G401 (cell line): Measurements from ENCODE around the gene INKA2. TPM values are rescaled to one million over a fixed set of nuclear protein-coding genes. Genes with fewer than 3 reads are reported as not detected.
A peak's percentile ranks its signal among the peaks of the same experiment; 100 is the strongest.

Experiments used
- DNase-seq: peaks from one replicate; pipeline ENCODE4 v3.0.0-alpha.2; 2015; ENCODE audit warnings: low spot score
- in situ Hi-C: cut with HindIII; loops from 2 replicates; pipeline ENCODE4 v1.10.0; 2016; ENCODE audit warnings: low sequenced_read_pairs, mixed read lengths
- total RNA-seq: library from RNA; depleted of rRNA; stranded (reverse); fragments of >200 nt; shearing (Covaris generic); gene quantifications from 2 replicates; pipeline ENCODE4 v1.2.3, GENCODE V29; 2014; rRNA removed

The INKA2 gene
- total RNA-seq, 1 experiment from 2014 or later = 6.1 TPM

DNA sequence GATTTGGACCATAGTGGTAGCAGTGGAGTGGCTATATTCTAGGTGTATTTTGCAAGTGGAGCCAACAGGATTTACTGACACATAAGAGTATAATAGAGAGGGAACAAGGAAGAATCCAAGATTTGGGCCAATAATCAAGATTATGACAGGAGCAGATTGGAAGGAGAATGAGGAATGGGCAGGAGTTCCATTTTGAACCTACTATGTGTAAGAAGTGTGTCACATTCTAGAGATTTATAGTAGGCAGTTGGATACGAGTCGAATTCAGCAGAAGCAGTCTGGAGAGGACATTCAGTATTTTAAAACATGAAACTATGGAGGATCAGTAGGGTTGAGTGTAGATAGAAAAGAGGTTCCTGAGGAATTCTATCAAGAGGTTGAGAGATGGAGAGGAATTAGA lies 21.7 kb downstream of the INKA2 start:
- no peak for DNase-seq
- in situ Hi-C loops = no loop called here

DNA sequence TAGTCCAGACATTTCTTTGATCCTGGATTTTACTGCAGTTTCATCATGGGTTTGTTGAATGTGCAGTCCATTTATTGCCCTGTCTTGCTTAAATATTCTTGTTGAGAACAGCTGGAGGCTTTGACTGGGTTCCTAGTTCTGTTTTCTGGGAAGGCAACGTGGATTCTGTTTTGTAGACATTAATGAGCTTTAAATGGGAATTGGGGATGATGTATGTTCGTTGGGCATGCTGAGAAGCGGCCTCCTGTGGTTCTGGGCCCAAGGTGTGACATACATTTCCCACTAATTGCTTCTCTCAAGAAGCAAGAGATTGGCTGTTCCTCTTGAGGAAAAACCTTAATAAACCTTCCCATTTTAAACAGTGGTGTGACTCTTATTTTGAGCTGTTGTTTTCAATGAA lies 22.9 kb downstream of the INKA2 start:
- DNase-seq = no peak
- in situ Hi-C loops = no loop called here

DNA sequence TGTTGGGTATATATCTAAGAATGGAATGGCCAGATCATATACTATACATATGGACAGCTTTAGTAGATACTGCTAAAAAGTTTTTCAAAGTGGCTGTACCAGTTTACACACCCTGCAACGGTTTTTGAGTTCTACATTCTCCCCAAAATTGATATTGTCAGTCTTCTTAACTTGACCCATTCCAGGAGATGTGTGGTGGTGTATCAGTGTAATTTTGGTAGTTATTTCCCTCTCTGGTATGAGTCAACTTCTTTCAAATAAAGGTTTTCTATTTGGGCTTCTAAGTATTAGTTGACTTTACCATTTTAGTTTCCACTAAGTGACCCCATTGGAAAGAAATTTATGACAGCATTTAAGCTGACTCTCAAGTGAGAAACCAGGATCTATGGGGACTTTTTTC lies 29.2 kb downstream of the INKA2 start:
- no peak for DNase-seq
- in situ Hi-C loops = no loop called here

DNA sequence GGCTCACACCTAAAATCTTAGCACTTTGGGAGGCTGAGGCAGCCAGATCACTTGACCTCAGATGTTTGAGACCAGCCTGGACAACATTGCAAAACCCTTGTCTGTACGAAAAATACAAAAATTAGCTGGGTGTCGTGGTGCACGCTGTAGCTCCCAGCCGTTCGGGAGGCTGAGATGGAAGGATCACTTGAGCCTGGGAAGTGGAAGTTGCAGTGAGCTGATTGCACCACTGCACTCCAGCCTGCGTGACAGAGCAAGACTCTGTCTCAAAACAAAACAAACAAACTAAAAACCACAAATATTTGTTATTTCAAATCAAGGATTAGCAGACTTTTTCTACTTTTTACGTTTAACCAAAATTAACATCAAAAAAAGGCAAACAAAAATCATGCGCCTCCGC lies 31.3 kb downstream of the INKA2 start:
- in situ Hi-C loops = no loop called here
- no peak for DNase-seq

DNA sequence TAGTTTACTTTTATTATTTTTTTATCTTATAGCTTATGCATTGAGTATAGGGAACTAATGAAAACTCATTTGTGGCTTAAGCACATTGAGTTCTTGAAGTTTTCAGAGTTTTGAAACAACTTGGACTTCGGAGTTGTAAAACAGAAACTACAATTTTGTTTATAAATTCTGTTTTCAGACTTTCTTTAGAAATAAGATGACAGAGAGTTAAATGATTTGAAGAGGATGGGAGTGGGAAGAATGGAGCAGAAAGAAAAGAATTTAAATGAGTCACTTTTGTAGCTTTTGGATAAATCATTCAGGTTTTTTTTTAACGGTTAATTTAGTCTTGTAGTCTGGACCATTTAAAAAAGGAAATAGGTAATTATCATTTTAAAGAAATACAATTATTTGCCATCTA lies 32.3 kb downstream of the INKA2 start:
- DNase-seq = no peak
- in situ Hi-C loops = no loop called here

DNA sequence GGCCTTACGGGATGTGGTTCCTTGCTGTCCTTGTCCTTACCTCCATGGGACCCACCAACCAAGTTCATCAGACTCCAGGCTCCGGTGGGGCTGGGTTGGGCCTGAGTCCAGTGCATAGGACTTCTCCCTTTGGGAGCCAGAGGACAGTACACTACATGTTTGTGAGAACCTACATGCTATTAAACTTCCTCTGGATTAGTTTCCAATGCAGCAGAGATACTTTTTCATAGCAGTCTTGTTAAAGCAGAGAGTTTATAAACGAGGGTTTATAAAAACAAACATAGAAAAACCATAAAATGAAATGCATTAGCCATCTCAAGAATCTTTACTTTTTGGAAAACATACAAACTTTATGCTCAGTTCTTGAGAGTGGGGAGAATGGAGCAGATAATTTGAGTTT lies 33.4 kb downstream of the INKA2 start:
- in situ Hi-C loops = no loop called here
- no peak for DNase-seq

DNA sequence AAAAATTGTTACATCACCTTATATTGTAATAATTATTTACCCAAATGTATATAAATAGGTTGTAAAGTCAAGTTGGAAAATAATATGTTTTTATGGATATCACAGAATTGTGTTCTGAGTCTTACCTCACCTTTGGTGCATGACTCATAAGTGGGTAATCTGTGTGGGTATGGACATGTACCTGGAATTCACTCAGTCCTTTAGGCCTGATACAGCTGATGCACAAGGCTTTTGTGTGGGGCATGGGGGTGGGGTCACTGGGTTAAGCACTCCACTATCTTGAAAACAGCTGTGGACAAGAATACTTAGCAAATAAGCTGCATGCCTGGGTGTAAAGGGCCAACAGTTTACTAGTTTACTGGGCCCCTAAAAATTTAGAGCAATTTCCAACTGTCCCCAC lies 34.4 kb downstream of the INKA2 start:
- in situ Hi-C loops = no loop called here
- no peak for DNase-seq

DNA sequence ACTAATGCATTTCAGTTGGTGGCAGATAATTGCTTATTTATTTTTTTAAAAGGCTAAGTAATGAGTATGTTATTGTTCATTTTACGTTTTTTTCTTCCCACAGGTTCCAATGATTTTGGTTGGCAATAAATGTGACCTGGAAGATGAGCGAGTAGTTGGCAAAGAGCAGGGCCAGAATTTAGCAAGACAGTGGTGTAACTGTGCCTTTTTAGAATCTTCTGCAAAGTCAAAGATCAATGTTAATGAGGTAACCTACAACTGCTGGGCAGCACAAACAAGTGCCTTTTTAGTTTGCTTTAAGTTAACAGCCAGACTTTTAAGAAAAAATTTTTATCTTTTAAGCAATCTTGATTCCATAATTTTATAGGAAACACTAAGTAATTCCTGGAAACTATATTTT lies 35.0 kb downstream of the INKA2 start:
- no peak for DNase-seq
- in situ Hi-C loops = no loop called here

DNA sequence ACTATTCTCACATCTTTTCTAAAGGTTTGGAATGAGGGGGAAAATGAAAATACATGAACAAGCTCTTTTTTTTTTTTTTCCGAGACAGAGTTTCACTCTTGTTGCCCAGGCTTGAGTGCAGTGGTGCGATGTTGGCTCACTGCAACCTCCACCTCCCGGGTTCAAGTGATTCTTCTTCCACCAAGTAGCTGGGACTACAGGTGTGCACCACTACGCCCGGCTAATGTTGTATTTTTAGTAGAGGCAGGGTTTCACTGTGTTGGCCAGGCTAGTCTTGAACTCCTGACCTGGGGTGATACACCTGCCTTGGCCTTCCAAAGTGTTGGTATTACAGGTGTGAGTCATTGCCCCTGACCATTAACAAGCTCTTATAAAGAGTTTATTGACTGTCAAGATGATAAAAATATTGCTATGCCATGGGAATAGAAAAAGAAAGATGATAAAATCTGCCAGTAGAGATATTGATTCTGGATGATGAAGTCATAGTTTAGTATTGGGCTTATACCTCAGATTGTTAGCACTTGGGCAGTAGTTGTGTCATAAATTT lies 36.6 kb downstream of the INKA2 start:
- in situ Hi-C loops = no loop called here

DNA sequence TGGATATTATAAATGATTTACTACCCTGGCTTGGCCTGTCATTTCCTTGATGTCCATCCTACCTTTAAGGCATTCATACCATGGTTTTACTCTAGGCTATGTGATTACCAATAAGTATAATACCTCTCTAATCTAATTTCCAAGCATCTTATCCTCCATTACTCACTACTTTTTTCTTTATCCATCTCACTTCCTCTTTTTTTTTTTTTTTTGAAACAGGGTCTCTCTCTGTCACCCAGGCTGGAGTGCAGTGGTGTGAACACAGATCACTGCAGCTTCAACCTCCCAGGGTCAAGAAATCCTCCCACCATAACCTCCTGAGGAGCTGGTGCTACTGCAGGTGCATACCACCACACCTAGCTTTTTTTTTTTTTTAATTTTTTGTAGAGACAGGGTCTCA lies 39.9 kb downstream of the INKA2 start:
- no peak for DNase-seq
- in situ Hi-C loops = no loop called here

More for the DNA sequence above, 36.6 kb downstream of the INKA2 start:
- DNase-seq = no peak

DNA sequence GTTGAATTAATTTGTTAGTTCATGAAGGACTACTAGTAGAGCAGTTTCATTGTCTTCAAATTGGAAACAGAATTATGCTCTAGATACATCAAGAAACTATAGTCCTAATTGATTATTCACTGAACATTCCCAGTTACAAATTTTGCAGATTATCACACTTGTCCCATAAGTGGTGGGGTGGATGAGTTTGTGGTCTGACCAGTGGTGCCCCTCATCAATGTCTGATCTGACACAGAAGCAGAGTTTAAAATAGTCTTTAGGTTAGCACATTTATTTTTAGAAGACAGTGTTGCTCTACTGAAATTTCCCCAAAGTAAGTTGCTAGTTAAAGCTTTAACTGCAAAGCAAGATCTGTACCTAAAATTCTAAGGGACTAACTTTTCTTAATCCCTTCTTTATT lies 42.9 kb downstream of the INKA2 start:
- in situ Hi-C loops = no loop called here
- DNase-seq = no peak

DNA sequence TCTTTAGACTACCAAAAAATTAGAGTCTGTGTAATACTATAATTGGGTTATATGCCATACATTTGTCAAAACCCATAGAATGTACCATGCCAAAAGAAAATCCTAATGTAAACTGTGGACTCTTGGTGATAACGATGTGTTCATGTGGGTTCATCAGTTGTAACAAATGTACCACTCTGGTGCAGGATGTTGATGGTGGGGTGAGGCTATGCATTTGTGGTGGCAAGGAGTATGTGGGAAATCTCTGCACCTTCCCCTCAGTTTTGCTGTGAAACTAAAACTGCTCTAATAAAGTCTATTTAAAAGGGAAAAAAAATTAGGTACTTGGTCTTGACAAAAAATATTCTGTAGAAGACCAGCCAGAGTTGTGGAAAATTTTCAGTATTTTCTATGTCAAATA lies 43.4 kb downstream of the INKA2 start:
- in situ Hi-C loops = no loop called here

DNA sequence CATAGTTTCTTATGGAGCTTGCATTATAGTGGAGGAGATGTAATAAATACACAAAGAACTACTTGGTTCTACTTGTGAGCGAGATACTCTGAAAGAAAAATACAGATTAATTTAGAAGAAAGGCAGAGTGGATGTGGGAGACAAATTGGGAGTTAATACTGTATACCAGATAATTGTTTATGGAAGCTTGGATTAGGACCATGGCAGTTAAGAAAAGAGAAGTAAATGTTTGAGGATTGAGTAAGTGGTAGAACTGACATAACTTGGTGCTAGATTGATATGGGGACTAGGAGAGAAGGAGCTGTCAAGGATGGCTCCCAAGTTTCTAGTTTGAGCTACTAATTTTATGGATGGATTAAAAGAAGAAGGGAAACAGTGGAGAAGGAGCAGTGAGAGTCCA lies 47.3 kb downstream of the INKA2 start:
- DNase-seq = no peak
- in situ Hi-C loops = no loop called here

More for the DNA sequence above, 43.4 kb downstream of the INKA2 start:
- no peak for DNase-seq

DNA sequence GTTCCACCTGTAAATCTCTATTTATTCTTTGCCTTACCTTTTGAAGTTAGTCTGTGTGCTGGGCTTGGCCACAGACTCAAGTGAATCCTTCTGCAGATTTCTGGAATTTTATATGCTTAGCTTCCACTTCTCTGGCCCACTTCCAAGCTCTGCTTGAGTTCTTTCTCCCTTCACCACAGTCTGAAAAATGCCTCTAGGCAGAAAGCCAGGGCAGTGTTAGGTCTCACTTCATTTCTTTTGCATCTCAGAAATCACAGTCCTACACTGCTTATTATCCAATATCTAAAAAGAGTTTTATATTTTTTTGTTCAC lies 48.9 kb downstream of the INKA2 start:
- in situ Hi-C loops = no loop called here
- DNase-seq = peak; percentile 85

Other genes with a start within 250 kb of the INKA2 start
- gene ADORA3, start 235.8 kb downstream of the INKA2 start, total RNA-seq = not detected in 2 replicates
- not detected in 2 replicates for gene TMIGD3, start 235.8 kb downstream of the INKA2 start, total RNA-seq
- gene RAP1A, start 119.6 kb downstream of the INKA2 start, total RNA-seq = 29.9 and 38.6 TPM in 2 replicates
- 21.8 and 37.9 TPM in 2 replicates for gene DDX20, start 16.5 kb upstream of the INKA2 start, total RNA-seq